ENCODE results near the gene NARF. TPM values are rescaled to one million over a fixed set of nuclear protein-coding genes. Genes with fewer than 3 reads are reported as not detected.
"Not testable (repeated sequence)": the region's sequence is repeated elsewhere in the genome, so short reads cannot be mapped to it uniquely, and the experiment has no call there.

The NARF gene
- total RNA-seq, 1 donor from 2014 or later: 21.9 TPM

DNA sequence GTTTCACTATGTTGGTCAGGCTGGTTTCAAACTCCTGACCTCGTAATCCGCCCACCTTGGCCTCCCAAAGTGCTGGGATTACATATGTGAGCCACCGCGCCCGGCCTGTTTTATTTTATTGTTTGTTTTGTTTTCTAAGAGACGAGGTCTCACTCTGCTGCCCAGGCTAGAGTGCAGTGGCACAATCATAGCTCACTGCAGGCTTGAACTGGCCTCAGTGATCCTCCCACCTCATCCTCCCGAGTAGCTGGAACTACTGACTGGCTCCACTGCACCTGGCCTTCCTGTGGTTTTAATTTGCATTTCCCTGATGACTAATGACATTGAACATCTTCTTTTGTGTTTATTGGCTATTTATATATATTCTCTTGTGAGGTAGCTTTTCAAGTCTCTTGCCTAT, 47.9 kb downstream of the NARF start:
- H3K4me3 ChIP-seq (ENCODE audit: low read length in 3 of 3); H3K36me3 ChIP-seq (ENCODE audit: control insufficient read depth in 3 of 3, insufficient read depth in 3 of 3, low read length in 3 of 3); H3K4me1 ChIP-seq (ENCODE audit: control insufficient read depth in 3 of 3, insufficient read depth in 3 of 3, low read length in 3 of 3); H3K9me3 ChIP-seq (ENCODE audit: control insufficient read depth in 3 of 3, low read length in 3 of 3); H3K27ac ChIP-seq (ENCODE audit: low read depth, low read length); H3K9ac ChIP-seq (ENCODE audit: low read depth in 1 of 3, low read length in 3 of 3); H3K27me3 ChIP-seq (ENCODE audit: control insufficient read depth in 3 of 3, insufficient read depth in 3 of 3, low read length in 3 of 3): not testable (repeated sequence)

DNA sequence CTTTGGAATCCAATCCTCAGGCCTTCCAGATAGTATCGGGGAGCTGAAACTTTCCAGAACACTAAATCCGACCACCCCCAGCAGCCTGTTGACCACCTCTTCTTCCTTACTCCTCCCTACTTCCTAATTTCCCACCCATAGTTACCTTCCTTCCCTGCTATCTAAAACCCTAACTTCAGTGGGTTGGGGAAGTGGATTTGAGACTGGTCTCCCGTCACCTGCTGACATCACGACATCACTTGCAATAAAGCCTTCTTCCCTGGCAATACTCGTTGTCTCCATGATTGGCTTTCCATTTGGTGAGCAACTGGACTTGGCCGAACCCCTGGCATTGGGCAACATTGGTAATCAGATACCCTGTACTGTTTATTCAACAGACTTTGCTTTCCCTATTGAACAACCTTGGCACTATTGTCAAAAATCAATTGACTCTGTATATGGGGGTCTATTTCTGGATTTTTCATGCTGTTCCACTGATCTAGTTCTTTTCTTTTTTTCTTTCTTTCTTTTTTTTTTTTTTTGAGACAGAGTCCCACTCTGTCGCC, 49.2 kb downstream of the NARF start:
- no peaks in the 10 kb centered on the region for H3K9me3 ChIP-seq (ENCODE audit: control insufficient read depth in 3 of 3, low read length in 3 of 3)
- H3K9ac ChIP-seq (ENCODE audit: low read depth in 1 of 3, low read length in 3 of 3): no peak overlapping the region
- no peaks in the 10 kb centered on the region for H3K4me1 ChIP-seq (ENCODE audit: control insufficient read depth in 3 of 3, insufficient read depth in 3 of 3, low read length in 3 of 3)
- H3K4me3 ChIP-seq (ENCODE audit: low read length in 3 of 3): no peak overlapping the region
- no peaks in the 10 kb centered on the region for H3K36me3 ChIP-seq (ENCODE audit: control insufficient read depth in 3 of 3, insufficient read depth in 3 of 3, low read length in 3 of 3)
- no peaks in the 10 kb centered on the region for H3K27me3 ChIP-seq (ENCODE audit: control insufficient read depth in 3 of 3, insufficient read depth in 3 of 3, low read length in 3 of 3)
- no peak overlapping the region for H3K27ac ChIP-seq (ENCODE audit: low read depth, low read length)

DNA sequence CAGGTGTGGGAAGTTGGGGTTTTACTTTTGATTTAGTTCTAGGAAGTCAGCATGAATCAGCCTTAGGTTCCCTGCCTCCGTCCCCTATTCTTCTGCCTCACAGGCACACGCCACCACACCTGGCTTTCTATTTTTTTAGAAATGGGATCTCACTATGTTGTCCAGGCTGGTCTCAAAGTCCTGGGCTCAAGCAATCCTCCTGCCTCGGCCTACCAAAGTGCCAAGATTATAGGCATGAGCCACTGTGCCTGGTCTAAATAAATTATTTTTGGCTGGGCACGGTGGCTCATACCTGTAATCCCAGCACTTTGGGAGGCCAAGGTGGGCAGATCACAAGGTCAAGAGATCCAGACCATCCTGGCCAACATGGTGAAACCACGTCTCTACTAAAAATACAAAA, 53.1 kb downstream of the NARF start:
- not testable (repeated sequence) for H3K27ac ChIP-seq (ENCODE audit: low read depth, low read length); H3K4me3 ChIP-seq (ENCODE audit: low read length in 3 of 3); H3K36me3 ChIP-seq (ENCODE audit: control insufficient read depth in 3 of 3, insufficient read depth in 3 of 3, low read length in 3 of 3)

DNA sequence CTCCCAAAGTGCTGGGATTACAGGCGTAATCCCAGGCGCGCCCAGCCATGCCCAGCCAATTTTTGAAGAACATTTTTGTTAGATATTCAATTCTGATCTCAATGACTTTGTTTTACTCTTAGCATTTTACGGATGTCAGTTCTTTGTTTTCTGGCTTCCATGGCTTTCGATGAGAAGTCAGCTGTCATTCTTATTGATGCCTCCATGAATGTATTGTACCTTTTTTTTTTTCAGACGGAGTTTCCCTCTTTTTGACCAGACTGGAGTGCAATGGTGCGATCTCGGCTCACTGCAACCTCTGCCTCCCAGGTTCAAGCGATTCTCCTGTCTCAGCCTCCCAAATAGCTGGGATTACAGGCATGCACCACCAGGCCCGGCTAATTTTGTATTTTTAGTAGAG, 55.3 kb downstream of the NARF start:
- not testable (repeated sequence) for H3K9me3 ChIP-seq (ENCODE audit: control insufficient read depth in 3 of 3, low read length in 3 of 3); H3K9ac ChIP-seq (ENCODE audit: low read depth in 1 of 3, low read length in 3 of 3); H3K4me3 ChIP-seq (ENCODE audit: low read length in 3 of 3); H3K4me1 ChIP-seq (ENCODE audit: control insufficient read depth in 3 of 3, insufficient read depth in 3 of 3, low read length in 3 of 3); H3K27ac ChIP-seq (ENCODE audit: low read depth, low read length); H3K27me3 ChIP-seq (ENCODE audit: control insufficient read depth in 3 of 3, insufficient read depth in 3 of 3, low read length in 3 of 3); H3K36me3 ChIP-seq (ENCODE audit: control insufficient read depth in 3 of 3, insufficient read depth in 3 of 3, low read length in 3 of 3)

More for the DNA sequence above, 53.1 kb downstream of the NARF start:
- not testable (repeated sequence) for H3K9ac ChIP-seq (ENCODE audit: low read depth in 1 of 3, low read length in 3 of 3); H3K27me3 ChIP-seq (ENCODE audit: control insufficient read depth in 3 of 3, insufficient read depth in 3 of 3, low read length in 3 of 3); H3K9me3 ChIP-seq (ENCODE audit: control insufficient read depth in 3 of 3, low read length in 3 of 3); H3K4me1 ChIP-seq (ENCODE audit: control insufficient read depth in 3 of 3, insufficient read depth in 3 of 3, low read length in 3 of 3)

DNA sequence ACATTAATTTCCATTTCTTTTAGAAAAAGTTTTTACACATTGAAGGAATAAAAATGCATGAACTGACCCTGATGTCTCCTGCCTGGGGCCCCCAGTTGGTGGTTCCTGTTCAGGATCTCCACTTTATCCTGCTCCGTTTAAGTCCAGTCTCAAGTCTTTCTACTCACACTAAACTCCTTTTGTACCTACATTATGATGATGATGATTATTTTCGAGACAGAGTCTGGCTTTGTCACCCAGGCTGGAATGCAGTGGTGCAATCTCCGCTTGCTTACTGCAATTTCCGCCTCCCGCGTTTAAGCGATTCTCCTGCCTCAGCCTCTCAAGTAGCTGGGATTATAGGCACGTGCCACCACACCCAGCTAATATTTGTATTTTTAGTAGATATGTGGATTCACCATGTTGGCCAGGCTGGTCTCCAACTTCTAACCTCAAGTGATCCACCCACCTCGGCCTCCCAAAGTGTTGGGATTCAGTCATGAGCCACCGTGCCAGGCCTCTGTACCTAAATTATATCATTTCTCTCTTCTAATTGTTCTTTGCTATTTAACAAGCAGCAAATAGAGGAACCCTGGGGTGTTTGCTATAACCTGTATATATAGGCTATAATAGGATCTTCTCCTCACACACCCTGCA, 58.8 kb downstream of the NARF start:
- H3K9ac ChIP-seq (ENCODE audit: low read depth in 1 of 3, low read length in 3 of 3): no peak overlapping the region

DNA sequence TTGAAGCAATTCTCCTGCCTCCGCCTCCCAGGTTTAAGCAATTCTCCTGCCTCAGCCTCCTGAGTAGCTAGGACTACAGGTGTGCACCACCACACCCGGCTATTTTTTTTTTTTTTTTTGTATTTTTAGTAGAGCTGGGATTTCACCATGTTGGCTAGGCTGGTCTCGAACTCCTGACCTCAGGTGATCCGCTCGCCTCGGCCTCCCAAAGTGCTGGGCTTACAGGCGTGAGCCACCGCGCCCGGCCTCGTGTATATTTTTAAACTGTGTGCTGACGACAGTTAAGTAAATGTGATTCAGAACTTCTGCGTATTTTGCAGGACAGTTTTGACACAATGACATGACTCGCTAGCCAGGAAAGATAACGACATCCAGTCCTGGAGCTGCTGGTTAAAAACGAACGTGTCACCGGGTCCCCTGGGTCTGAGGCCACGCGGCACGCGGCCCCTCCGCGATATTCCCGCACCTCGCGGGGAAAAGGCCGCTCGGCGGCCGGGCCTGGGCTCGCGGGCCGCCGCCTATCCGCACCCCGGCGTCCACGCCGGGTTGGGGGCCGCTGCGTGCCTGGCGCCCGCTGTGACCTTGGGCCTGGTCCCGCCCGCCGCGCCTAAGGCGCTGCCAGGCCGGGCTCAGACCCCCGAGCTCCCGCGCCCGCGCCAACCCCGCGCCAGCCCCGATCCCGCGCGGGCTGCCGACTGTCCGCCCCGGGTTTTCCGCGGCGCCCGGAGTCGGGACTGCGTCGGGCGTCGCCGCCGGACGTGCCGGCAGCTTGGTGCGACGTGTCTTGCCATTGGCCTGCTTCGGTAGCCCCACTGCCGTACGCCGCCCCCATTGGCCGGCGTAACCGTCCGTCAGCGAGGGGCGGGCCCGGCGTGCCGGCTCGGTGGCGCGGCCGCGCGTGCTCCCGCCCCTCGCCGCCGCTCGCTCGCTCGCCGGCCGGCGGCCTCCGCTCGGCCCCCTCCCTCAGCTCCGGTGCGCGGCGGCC, 60.6 kb downstream of the NARF start, which contains the start of gene FOXK2:
Gene FOXK2 (plus strand): TSS at position 907 of the 985 bp plus-strand sequence. CDS start 157 bp downstream, outside the sequence.
- Histone ChIP-seq H3K4me3 (ENCODE audit: low read length in 3 of 3) (peak within 1 kb of the TSS; percentile 68 to 72 (median 72)), H3K9ac (ENCODE audit: low read depth in 1 of 3, low read length in 3 of 3) (peak within 1 kb of the TSS; percentile 77 to 90 (median 80)), H3K27ac (ENCODE audit: low read depth, low read length) (peak within 1 kb of the TSS; percentile 77), H3K4me1 (ENCODE audit: control insufficient read depth in 3 of 3, insufficient read depth in 3 of 3, low read length in 3 of 3) (peaks cover 5 to 15% (median 14%) of the 10 kb centered on the region in 3 donors), H3K27me3 (ENCODE audit: control insufficient read depth in 3 of 3, insufficient read depth in 3 of 3, low read length in 3 of 3) (no peaks in the 10 kb centered on the region), H3K9me3 (ENCODE audit: control insufficient read depth in 3 of 3, low read length in 3 of 3) (no peaks in the 10 kb centered on the region), H3K36me3 (ENCODE audit: control insufficient read depth in 3 of 3, insufficient read depth in 3 of 3, low read length in 3 of 3) (no peaks in the 10 kb centered on the region)

More for the DNA sequence above, 58.8 kb downstream of the NARF start:
- Histone ChIP-seq H3K27me3 (ENCODE audit: control insufficient read depth in 3 of 3, insufficient read depth in 3 of 3, low read length in 3 of 3) (no peaks in the 10 kb centered on the region), H3K4me1 (ENCODE audit: control insufficient read depth in 3 of 3, insufficient read depth in 3 of 3, low read length in 3 of 3) (peaks cover 5 to 11% (median 9%) of the 10 kb centered on the region in 3 donors), H3K36me3 (ENCODE audit: control insufficient read depth in 3 of 3, insufficient read depth in 3 of 3, low read length in 3 of 3) (no peaks in the 10 kb centered on the region), H3K4me3 (ENCODE audit: low read length in 3 of 3) (no peak overlapping the region), H3K9me3 (ENCODE audit: control insufficient read depth in 3 of 3, low read length in 3 of 3) (no peaks in the 10 kb centered on the region), H3K27ac (ENCODE audit: low read depth, low read length) (no peak overlapping the region)

DNA sequence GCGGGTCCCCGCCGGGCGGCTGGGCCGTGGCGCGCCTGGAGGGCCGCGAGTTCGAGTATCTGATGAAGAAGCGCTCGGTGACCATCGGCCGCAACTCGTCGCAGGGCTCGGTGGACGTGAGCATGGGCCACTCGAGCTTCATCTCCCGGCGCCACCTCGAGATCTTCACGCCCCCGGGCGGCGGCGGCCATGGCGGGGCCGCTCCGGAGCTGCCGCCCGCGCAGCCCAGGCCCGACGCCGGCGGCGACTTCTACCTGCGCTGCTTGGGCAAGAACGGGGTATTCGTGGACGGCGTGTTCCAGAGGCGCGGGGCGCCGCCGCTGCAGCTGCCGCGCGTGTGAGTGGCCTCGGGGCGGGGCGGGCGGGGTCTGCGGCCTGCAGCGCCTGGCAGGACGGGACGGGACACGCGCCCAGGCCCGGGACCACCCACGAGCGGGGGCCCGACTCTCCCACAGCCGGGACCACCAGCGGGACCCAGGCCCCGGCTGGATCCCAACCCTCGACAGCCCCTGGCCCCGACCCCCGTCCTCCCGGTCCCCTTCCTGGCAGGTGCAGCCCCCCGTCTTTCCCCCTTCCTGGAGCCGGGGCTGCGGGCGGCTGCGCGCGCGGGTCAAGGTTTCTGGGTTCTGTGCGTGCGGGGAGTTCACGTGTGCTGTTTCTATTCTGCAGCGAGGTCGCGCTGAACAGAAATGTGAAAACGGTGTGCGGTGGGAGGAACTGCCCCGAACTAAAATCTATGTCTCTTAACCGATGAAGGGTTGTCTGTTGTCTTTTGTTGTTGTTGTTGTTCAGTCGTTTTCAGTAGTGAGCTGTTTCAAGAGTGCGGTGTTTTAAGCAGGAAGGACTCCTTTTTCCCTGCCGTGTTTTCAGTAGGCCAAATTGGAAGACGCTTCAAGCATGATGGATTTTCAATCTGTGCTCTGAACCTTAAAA, 61.7 kb downstream of the NARF start:
- no peaks in the 10 kb centered on the region for H3K9me3 ChIP-seq (ENCODE audit: control insufficient read depth in 3 of 3, low read length in 3 of 3)
- H3K9ac ChIP-seq (ENCODE audit: low read depth in 1 of 3, low read length in 3 of 3): peak overlapping the region; percentile 48 to 75 (median 55)
- no peaks in the 10 kb centered on the region for H3K36me3 ChIP-seq (ENCODE audit: control insufficient read depth in 3 of 3, insufficient read depth in 3 of 3, low read length in 3 of 3)
- peaks cover 13 to 25% (median 23%) of the 10 kb centered on the region in 3 donors for H3K4me1 ChIP-seq (ENCODE audit: control insufficient read depth in 3 of 3, insufficient read depth in 3 of 3, low read length in 3 of 3)
- no peaks in the 10 kb centered on the region for H3K27me3 ChIP-seq (ENCODE audit: control insufficient read depth in 3 of 3, insufficient read depth in 3 of 3, low read length in 3 of 3)
- H3K4me3 ChIP-seq (ENCODE audit: low read length in 3 of 3): peak overlapping the region; percentile 67 to 72 (median 71)
- peak overlapping the region; percentile 56 for H3K27ac ChIP-seq (ENCODE audit: low read depth, low read length)

DNA sequence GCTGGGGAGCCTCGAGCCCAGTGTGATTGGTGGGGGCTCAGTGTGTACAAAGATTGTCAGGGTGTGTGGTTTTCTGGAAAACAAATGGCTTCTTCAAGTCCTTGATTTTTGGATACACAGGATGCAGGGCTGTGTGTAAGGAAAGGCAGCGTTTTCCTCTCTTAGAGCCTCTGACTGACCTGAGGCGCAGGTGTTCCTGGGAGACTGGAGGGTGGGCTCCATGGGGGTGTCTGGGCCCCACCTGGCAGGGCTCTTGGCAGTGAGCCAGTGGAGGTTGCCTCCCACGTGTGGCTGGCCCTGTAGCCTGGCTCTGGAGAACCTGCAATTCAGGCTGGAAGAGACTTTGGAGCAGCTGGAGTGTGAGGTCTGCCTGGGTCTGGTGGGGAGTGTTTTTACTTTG, 66.0 kb downstream of the NARF start:
- Histone ChIP-seq H3K4me1 (ENCODE audit: control insufficient read depth in 3 of 3, insufficient read depth in 3 of 3, low read length in 3 of 3) (peaks cover 47 to 62% (median 61%) of the 10 kb centered on the region in 3 donors), H3K4me3 (ENCODE audit: low read length in 3 of 3) (no peak overlapping the region), H3K9ac (ENCODE audit: low read depth in 1 of 3, low read length in 3 of 3) (peak overlapping the region in 1 of 3 donors; percentile 60), H3K27ac (ENCODE audit: low read depth, low read length) (peak overlapping the region; percentile 0), H3K9me3 (ENCODE audit: control insufficient read depth in 3 of 3, low read length in 3 of 3) (no peaks in the 10 kb centered on the region), H3K27me3 (ENCODE audit: control insufficient read depth in 3 of 3, insufficient read depth in 3 of 3, low read length in 3 of 3) (no peaks in the 10 kb centered on the region), H3K36me3 (ENCODE audit: control insufficient read depth in 3 of 3, insufficient read depth in 3 of 3, low read length in 3 of 3) (no peaks in the 10 kb centered on the region)

DNA sequence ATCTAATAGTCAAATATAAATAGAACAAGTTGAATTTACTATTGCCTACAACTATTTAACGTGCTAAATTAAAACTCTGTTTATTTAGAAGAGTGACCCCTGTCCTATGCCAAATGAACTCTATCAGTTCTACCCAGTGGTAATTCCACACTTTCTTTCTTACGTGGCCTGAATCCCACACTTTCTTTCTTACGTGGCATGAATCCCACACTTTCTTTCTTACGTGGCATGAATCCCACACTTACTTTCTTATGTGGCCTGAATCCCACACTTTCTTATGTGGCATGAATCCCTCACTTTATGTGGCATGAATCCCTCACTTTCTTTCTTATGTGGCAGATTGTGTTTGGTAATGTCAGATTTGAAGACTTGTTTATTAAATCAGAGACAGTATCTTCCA, 67.2 kb downstream of the NARF start:
- peak overlapping the region; percentile 60 for H3K27ac ChIP-seq (ENCODE audit: low read depth, low read length)
- no peaks in the 10 kb centered on the region for H3K9me3 ChIP-seq (ENCODE audit: control insufficient read depth in 3 of 3, low read length in 3 of 3)
- H3K9ac ChIP-seq (ENCODE audit: low read depth in 1 of 3, low read length in 3 of 3): peak overlapping the region in 1 of 3 donors; percentile 33
- H3K4me3 ChIP-seq (ENCODE audit: low read length in 3 of 3): no peak overlapping the region
- no peaks in the 10 kb centered on the region for H3K27me3 ChIP-seq (ENCODE audit: control insufficient read depth in 3 of 3, insufficient read depth in 3 of 3, low read length in 3 of 3)
- H3K4me1 ChIP-seq (ENCODE audit: control insufficient read depth in 3 of 3, insufficient read depth in 3 of 3, low read length in 3 of 3): peaks cover 55 to 70% (median 68%) of the 10 kb centered on the region in 3 donors
- H3K36me3 ChIP-seq (ENCODE audit: control insufficient read depth in 3 of 3, insufficient read depth in 3 of 3, low read length in 3 of 3): no peaks in the 10 kb centered on the region

Measured in skeletal muscle tissue (tissue), 4 donors.